ENCODE measurements around the gene SLC16A12.

The SLC16A12 gene

DNA sequence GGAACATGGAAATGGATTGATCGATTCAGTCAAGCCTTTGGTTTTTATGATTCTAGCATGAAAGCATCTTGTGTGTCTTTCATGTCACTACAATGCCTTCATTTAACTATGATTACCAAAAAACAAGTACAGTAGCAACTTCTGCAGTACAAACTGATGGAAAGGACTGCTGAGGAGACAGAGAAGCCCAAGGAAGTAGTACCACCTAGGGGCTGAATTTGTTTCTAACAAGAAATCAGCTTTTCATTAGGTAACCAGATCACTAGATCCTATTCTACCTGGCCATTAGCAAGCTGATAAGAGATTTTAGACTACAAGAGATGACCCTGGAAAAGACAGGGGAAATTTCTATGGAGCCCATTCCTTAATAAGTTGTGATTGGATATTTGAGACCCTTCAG, 146.1 kb downstream of the SLC16A12 start:
- no peak for DNase-seq (ENCODE audit: low spot score)

DNA sequence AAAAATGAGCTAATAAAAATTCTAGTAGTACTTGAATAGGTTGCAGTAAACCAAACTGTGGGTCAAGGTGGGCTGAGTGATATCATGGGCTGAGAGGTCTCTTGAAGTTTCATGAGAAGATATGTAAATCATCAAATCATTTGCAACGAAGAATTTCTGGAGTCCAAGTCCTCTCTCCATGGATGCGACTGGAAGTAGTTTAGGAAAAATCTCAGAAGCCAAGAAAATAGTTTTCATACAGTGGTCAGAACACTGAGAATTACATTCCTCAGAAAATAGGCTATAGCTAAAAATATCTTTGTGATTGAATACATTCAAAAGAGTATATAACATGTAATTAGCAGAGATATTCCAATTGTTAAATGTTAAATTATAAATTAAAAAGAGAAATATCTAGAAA, 146.6 kb downstream of the SLC16A12 start:
- no peak for DNase-seq (ENCODE audit: low spot score)

DNA sequence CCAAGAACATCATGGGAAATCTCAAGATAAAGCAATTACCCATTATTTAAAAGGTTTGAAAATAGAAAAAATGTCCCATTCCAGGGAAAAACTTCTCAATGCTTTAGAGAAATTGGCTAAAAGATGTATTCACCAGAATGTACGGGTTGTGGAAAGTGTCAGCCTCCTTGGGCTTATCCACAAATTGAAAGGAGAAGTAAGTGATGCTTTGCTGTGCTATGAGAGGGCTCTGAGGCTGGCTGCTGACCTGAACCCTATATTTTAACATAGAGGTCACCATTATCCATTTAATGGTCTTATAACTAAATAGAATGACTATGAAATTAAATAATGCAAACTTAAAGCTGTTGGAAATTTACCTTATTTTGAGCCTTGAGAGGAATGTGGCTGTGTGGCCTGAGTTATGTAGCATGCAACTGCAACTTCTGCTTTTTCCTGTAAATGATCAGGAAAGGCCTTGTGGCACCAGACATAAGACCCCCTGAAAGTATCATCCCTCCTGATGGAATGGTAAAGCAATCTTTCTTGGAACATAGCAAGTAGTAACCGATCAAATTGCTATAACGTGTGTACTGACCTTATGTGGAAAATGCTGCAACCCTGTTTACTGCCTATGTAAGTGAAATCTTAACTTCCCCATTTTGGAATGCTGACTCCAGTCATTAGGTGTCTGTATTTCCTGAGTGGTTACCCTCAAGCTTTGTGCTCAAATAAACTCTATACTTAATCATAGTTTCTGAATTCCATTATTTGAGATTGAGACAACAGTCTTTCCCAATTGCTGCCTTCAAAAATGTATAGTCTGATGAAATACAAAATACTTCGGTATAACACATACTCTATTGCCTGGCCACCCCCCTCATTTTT, 150.7 kb downstream of the SLC16A12 start:
- DNase-seq (ENCODE audit: low spot score), result no peak

DNA sequence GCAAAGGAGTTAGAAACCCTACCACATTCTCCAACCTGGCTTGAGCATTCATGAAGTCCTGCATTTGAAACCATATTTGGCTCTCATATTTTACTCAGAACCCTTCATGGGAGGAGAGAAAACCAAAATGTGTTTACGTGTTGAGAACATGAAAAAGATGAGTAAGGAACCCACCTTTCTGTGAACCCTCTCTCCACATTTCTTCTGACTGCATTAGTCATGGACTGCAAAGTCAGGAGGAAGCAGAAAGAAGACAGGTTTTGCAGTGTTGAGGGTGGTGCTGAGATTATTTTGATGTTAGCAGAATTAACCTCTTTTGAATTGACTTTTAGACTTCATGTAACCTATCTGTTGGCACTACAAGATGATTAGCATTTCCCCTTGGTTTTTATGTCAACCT, 152.6 kb downstream of the SLC16A12 start:
- no peak for DNase-seq (ENCODE audit: low spot score)
